CD14-positive monocyte (primary cell): Measurements from ENCODE around the gene SLC4A5. TPM values are rescaled to one million over a fixed set of nuclear protein-coding genes. Genes with fewer than 3 reads are reported as not detected.

Experiments
- DNase-seq, 3 donors: peaks; one replicate each; pipeline ENCODE4 v3.0.0-alpha.2; 2011 to 2022
- H2AFZ ChIP-seq: 2 replicates; pipeline ENCODE4 v1.6.0; 2012; ENCODE audit warnings: mild to moderate bottlenecking, low read depth, low read length, inconsistent platforms; ENCODE audit not compliant: insufficient read depth, poor library complexity, severe bottlenecking
- H3K27ac ChIP-seq, 2 donors: 1 replicate in 1 of 2; 2 replicates in 1 of 2; pipeline ENCODE4 v1.5.1; 2012 to 2013; ENCODE audit warnings: low read length in 2 of 2, control low read depth in 1 of 2, inconsistent platforms in 1 of 2, low read depth in 1 of 2, mild to moderate bottlenecking in 1 of 2
- H3K27me3 ChIP-seq, 2 donors: one replicate each; pipeline versions ENCODE4 v1.6.0 to v1.6.1; 2011 to 2013; ENCODE audit warnings: low read length in 2 of 2; ENCODE audit not compliant: control insufficient read depth in 2 of 2, insufficient read depth in 2 of 2
- H3K36me3 ChIP-seq, 2 donors: replicated peaks in 1 of 2; 1 replicate in 1 of 2; 2 replicates in 1 of 2; pipeline versions ENCODE4 v1.5.1 to v1.6.1; 2012 to 2013; ENCODE audit warnings: low read length in 2 of 2, control low read depth in 1 of 2, inconsistent platforms in 1 of 2, mild to moderate bottlenecking in 1 of 2; ENCODE audit not compliant: insufficient read depth in 2 of 2, control insufficient read depth in 1 of 2
- H3K4me1 ChIP-seq, 2 donors: 1 replicate in 1 of 2; 2 replicates in 1 of 2; pipeline versions ENCODE4 v1.5.1 to v1.6.1; 2012 to 2013; ENCODE audit warnings: low read length in 2 of 2, control low read depth in 1 of 2, inconsistent platforms in 1 of 2, mild to moderate bottlenecking in 1 of 2, moderate library complexity in 1 of 2; ENCODE audit not compliant: insufficient read depth in 2 of 2, control insufficient read depth in 1 of 2
- H3K4me2 ChIP-seq: replicated peaks from 2 replicates; pipeline ENCODE3; 2012; ENCODE audit warnings: low read length, moderate library complexity, mild to moderate bottlenecking; ENCODE audit not compliant: poor library complexity, severe bottlenecking; ENCODE audit errors: extremely low read depth
- H3K4me3 ChIP-seq, 3 experiments: fragments of 200-600 bp in 1 of 3; sonication (generic) in 1 of 3; replicated peaks in 1 of 3; 1 replicate in 2 of 3; 2 replicates in 1 of 3; pipeline ENCODE4 v1.5.1; 2011 to 2013; ENCODE audit warnings: low read length in 3 of 3, mild to moderate bottlenecking in 3 of 3, control low read depth in 2 of 3, low read depth in 2 of 3, inconsistent platforms in 1 of 3, moderate library complexity in 1 of 3
- H3K79me2 ChIP-seq: 2 replicates; pipeline ENCODE4 v1.6.0; 2012; ENCODE audit warnings: mild to moderate bottlenecking, control low read depth, inconsistent platforms, low read length, moderate library complexity; ENCODE audit not compliant: insufficient read depth
- H3K9ac ChIP-seq: 2 replicates; pipeline ENCODE4 v1.6.0; 2017; ENCODE audit warnings: low read length, mild to moderate bottlenecking; ENCODE audit not compliant: insufficient read depth, poor library complexity, severe bottlenecking
- H3K9me3 ChIP-seq, 2 donors: replicated peaks in 1 of 2; 1 replicate in 1 of 2; 2 replicates in 1 of 2; pipeline versions ENCODE4 v1.5.1 to v1.6.1; 2012 to 2013; ENCODE audit warnings: low read length in 2 of 2, control low read depth in 1 of 2; ENCODE audit not compliant: control insufficient read depth in 1 of 2, insufficient read depth in 1 of 2
- H4K20me1 ChIP-seq: 2 replicates; pipeline ENCODE4 v1.6.0; 2012; ENCODE audit warnings: mild to moderate bottlenecking, low read length, control low read depth, moderate library complexity; ENCODE audit not compliant: insufficient read depth
- H3K27ac Mint-ChIP-seq, 7 donors: one replicate each; pipeline ENCODE4 v1.8.0; 2020; ENCODE audit warnings: mild to moderate bottlenecking in 7 of 7, mixed read lengths in 7 of 7, moderate library complexity in 6 of 7, inconsistent platforms in 2 of 7
- H3K27me3 Mint-ChIP-seq, 3 donors: one replicate each; pipeline ENCODE4 v1.8.0; 2021 to 2022; ENCODE audit warnings: low read depth in 3 of 3, mild to moderate bottlenecking in 3 of 3, mixed read lengths in 3 of 3, moderate library complexity in 3 of 3, inconsistent platforms in 1 of 3
- H3K36me3 Mint-ChIP-seq, 2 donors: one replicate each; pipeline ENCODE4 v1.8.0; 2020; ENCODE audit warnings: mixed read lengths in 2 of 2, inconsistent platforms in 1 of 2, mild to moderate bottlenecking in 1 of 2
- H3K4me1 Mint-ChIP-seq: one replicate; pipeline ENCODE4 v1.8.0; 2020; ENCODE audit warnings: mild to moderate bottlenecking, mixed read lengths
- H3K4me3 Mint-ChIP-seq, 2 donors: one replicate each; pipeline ENCODE4 v1.8.0; 2020; ENCODE audit warnings: mild to moderate bottlenecking in 2 of 2, mixed read lengths in 2 of 2, moderate library complexity in 1 of 2
- H3K9me3 Mint-ChIP-seq, 7 donors: one replicate each; pipeline ENCODE4 v1.8.0; 2020 to 2022; ENCODE audit warnings: mixed read lengths in 7 of 7, mild to moderate bottlenecking in 6 of 7, moderate library complexity in 6 of 7, inconsistent platforms in 2 of 7
- WGBS: methylation state at CpG from one replicate; pipeline ENCODE4 v1.1.5; 2013; ENCODE audit warnings: missing lambda C conversion rate; ENCODE audit not compliant: insufficient coverage; 5-methylcytosine and 5-hydroxymethylcytosine counted together
- intact Hi-C, 2 donors: fragments of 100-400 bp; cut with micrococcal nuclease; formaldehyde crosslinking; loops; one replicate each; pipeline versions ENCODE4 v1.15.0 to v1.15.1; 2023
- polyA plus RNA-seq, 3 donors: library from polyadenylated mRNA; depleted of rRNA in 1 of 3; unstranded in 2 of 3; stranded (reverse) in 1 of 3; fragments of 300-500 nt in 2 of 3; fragments of >200 nt in 1 of 3; fragmentation: Illumina TruSeq in 2 of 3; gene quantifications; 1 replicate in 2 of 3; 2 replicates in 1 of 3; pipeline ENCODE4 v1.2.3, GENCODE V29; 2012 to 2021
- TF ChIP-seq, protein P1 (sequence below): fragments of 200-600 bp; IDR thresholded peaks from one replicate; pipeline ENCODE4 v1.8.0; 2022; ENCODE audit warnings: antibody characterized with exemption, mild to moderate bottlenecking

Gene SLC4A5
- polyA plus RNA-seq, 3 donors: 0.10 to 1.1 TPM; not detected in 1

DNA sequence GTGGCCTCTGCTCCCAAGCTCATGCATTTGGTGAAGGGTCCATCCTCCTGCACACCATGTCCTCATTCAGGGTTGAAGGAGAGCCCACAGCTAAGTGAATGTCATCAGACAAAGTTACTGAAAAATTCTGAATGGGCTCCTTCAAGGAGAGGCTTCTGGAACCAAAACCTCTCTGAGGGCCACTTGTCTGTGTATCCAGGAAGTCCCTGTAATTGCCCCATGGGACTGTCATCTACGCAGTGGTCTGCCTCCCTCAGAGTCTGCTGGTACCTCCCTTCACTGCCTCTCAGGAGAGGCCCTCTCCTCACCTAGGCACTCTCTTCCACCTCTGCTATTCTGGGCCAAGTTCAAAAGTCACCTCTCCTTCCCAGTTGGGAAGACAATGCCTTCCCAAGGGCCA lies 68.0 kb downstream of the SLC4A5 start:
- Histone ChIP-seq H3K4me2 (no peak overlapping the region), H4K20me1 (no peaks in the 10 kb centered on the region), H3K79me2 (no peaks in the 10 kb centered on the region), H3K9ac (no peak overlapping the region), H3K27me3 (no peaks in the 10 kb centered on the region), H3K9me3 (no peaks in the 10 kb centered on the region), H3K27ac (no peak overlapping the region), H2AFZ (no peak overlapping the region), H3K36me3 (no peaks in the 10 kb centered on the region), H3K4me1 (no peaks in the 10 kb centered on the region), H3K4me3 (no peak overlapping the region)
- TF ChIP-seq, protein P1, sequence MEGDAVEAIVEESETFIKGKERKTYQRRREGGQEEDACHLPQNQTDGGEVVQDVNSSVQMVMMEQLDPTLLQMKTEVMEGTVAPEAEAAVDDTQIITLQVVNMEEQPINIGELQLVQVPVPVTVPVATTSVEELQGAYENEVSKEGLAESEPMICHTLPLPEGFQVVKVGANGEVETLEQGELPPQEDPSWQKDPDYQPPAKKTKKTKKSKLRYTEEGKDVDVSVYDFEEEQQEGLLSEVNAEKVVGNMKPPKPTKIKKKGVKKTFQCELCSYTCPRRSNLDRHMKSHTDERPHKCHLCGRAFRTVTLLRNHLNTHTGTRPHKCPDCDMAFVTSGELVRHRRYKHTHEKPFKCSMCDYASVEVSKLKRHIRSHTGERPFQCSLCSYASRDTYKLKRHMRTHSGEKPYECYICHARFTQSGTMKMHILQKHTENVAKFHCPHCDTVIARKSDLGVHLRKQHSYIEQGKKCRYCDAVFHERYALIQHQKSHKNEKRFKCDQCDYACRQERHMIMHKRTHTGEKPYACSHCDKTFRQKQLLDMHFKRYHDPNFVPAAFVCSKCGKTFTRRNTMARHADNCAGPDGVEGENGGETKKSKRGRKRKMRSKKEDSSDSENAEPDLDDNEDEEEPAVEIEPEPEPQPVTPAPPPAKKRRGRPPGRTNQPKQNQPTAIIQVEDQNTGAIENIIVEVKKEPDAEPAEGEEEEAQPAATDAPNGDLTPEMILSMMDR: no peak
- intact Hi-C loops: no loop called here
- WGBS: 88% methylated on average over 1 of the region's 1 CpG
- Mint-ChIP-seq H3K36me3 (no peaks in the 10 kb centered on the region), H3K4me1 (no peaks in the 10 kb centered on the region), H3K4me3 (no peak overlapping the region), H3K27me3 (peaks cover 0 to 5% (median 0%) of the 10 kb centered on the region in 3 donors), H3K9me3 (no peaks in the 10 kb centered on the region), H3K27ac (no peak overlapping the region)
- DNase-seq: no peak

DNA sequence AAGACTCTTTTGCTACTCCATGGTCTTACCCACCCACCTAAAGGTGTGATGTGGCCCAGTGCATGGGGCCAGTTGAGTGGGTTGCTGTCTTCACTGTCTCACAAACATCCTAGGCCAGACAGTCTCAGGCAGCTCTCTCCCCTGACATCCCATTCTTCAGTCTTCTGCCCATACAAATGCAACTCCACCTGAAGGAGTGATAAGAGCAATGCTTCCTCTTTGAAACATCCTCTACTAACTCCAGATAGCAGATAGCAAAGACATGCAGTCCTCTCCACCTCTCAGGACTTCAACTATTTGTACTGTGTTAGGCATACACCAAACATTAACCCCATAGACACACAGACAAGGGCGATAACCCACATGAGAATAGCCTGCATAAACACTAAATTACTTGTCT lies 73.5 kb downstream of the SLC4A5 start:
- H3K4me3 Mint-ChIP-seq: no peak overlapping the region
- Histone ChIP-seq H3K79me2 (no peaks in the 10 kb centered on the region), H3K4me1 (no peaks in the 10 kb centered on the region), H3K9me3 (no peaks in the 10 kb centered on the region), H3K27me3 (no peaks in the 10 kb centered on the region), H3K4me3 (no peak overlapping the region), H3K9ac (no peak overlapping the region), H2AFZ (no peak overlapping the region), H4K20me1 (no peaks in the 10 kb centered on the region), H3K27ac (no peak overlapping the region), H3K4me2 (no peak overlapping the region), H3K36me3 (no peaks in the 10 kb centered on the region)
- DNase-seq: no peak
- TF ChIP-seq, protein P1: no peak
- no peaks in the 10 kb centered on the region for H3K27me3 Mint-ChIP-seq
- WGBS: 100% methylated on average over 1 of the region's 1 CpG
- no peaks in the 10 kb centered on the region for H3K9me3 Mint-ChIP-seq
- H3K36me3 Mint-ChIP-seq: no peaks in the 10 kb centered on the region
- intact Hi-C loops: no loop called here
- no peaks in the 10 kb centered on the region for H3K4me1 Mint-ChIP-seq
- no peak overlapping the region for H3K27ac Mint-ChIP-seq
